Neutrophil (primary cell): ENCODE measurements around the gene RFC4.

ENCODE experiments used
- H3K27ac ChIP-seq: fragments of 200-600 bp; sonication (generic); 2 replicates; pipeline ENCODE4 v1.5.1; 2016; ENCODE audit warnings: mild to moderate bottlenecking, moderate library complexity
- H3K27me3 ChIP-seq: fragments of 200-600 bp; sonication (generic); 2 replicates; pipeline ENCODE4 v1.6.0; 2016; ENCODE audit warnings: mild to moderate bottlenecking
- H3K36me3 ChIP-seq: fragments of 200-600 bp; sonication (generic); 2 replicates; pipeline ENCODE4 v1.5.1; 2017
- H3K4me1 ChIP-seq, 2 experiments: fragments of 200-600 bp in 1 of 2; sonication (generic) in 1 of 2; 1 replicate in 1 of 2; 2 replicates in 1 of 2; pipeline versions ENCODE4 v1.5.1 to v1.6.1; 2013 to 2016; ENCODE audit warnings: low read depth in 1 of 2, low read length in 1 of 2, mild to moderate bottlenecking in 1 of 2, moderate library complexity in 1 of 2; ENCODE audit not compliant: control insufficient read depth in 1 of 2, insufficient read depth in 1 of 2
- H3K4me3 ChIP-seq, 2 experiments: fragments of 200-600 bp in 1 of 2; sonication (generic) in 1 of 2; 1 replicate in 1 of 2; 2 replicates in 1 of 2; pipeline ENCODE4 v1.5.1; 2013 to 2016; ENCODE audit warnings: low read depth in 1 of 2, low read length in 1 of 2, mild to moderate bottlenecking in 1 of 2, moderate library complexity in 1 of 2
- H3K9me3 ChIP-seq: fragments of 200-600 bp; sonication (generic); 2 replicates; pipeline ENCODE4 v1.5.1; 2016
- CTCF ChIP-seq: fragments of 200-600 bp; sonication (generic); IDR thresholded peaks from 2 replicates; pipeline ENCODE4 v1.5.1; 2016; ENCODE audit warnings: antibody characterized with exemption

Gene RFC4

GRCh38 chr3:186746008-186746407 is 60.3 kb downstream of the RFC4 start:
- H3K4me3 ChIP-seq: no peak overlapping the region
- H3K27me3 ChIP-seq: no peaks in the 10 kb centered on the region
- H3K36me3 ChIP-seq: no peaks in the 10 kb centered on the region
- peaks cover 0 to 4% of the 10 kb centered on the region in 2 experiments for H3K4me1 ChIP-seq
- no peak for TF ChIP-seq CTCF
- no peak overlapping the region for H3K27ac ChIP-seq
- H3K9me3 ChIP-seq: no peaks in the 10 kb centered on the region

GRCh38 chr3:186743666-186744065 is 62.6 kb downstream of the RFC4 start:
- H3K36me3 ChIP-seq: no peaks in the 10 kb centered on the region
- no peaks in the 10 kb centered on the region for H3K27me3 ChIP-seq
- H3K4me1 ChIP-seq: peaks cover 0 to 4% of the 10 kb centered on the region in 2 experiments
- H3K4me3 ChIP-seq: no peak overlapping the region
- no peaks in the 10 kb centered on the region for H3K9me3 ChIP-seq
- H3K27ac ChIP-seq: no peak overlapping the region
- TF ChIP-seq CTCF: no peak

GRCh38 chr3:186742618-186743380 is 63.5 kb downstream of the RFC4 start:
- TF ChIP-seq CTCF: no peak
- Histone ChIP-seq H3K27me3 (no peaks in the 10 kb centered on the region), H3K4me1 (peaks cover 0 to 4% of the 10 kb centered on the region in 2 experiments), H3K36me3 (no peaks in the 10 kb centered on the region), H3K9me3 (no peaks in the 10 kb centered on the region), H3K27ac (no peak overlapping the region), H3K4me3 (no peak overlapping the region)
